ENCODE data around the gene NFRKB. TPM values are rescaled to one million over a fixed set of nuclear protein-coding genes. Genes with fewer than 3 reads are reported as not detected.
"Not testable (repeated sequence)": the region's sequence is repeated elsewhere in the genome, so short reads cannot be mapped to it uniquely, and the experiment has no call there.

NFRKB gene
- total RNA-seq, 4 donors from 2014 or later: 25.8 to 34.1 (median 28.4) TPM

GRCh38 chr11:129881570-129882170 lies 13.7 kb downstream of the NFRKB start:
- Histone ChIP-seq H3K4me3 (no peak overlapping the region), H3K36me3 (peaks cover 0 to 100% of the 10 kb centered on the region in 2 donors), H3K27ac (no peak overlapping the region), H3K4me1 (no peaks in the 10 kb centered on the region), H3K9me3 (no peaks in the 10 kb centered on the region), H3K27me3 (no peaks in the 10 kb centered on the region)
- no peak for ATAC-seq
- 50 to 67% methylated on average over 2 to 9 of the region's 9 CpGs for WGBS, 2 donors (ENCODE audit: low coverage in 1 of 2)
- TF ChIP-seq CTCF (IDR thresholded peaks at IDR 0.05) (peak in 1 of 4 experiments; percentile 19), POLR2AphosphoS5 (IDR thresholded peaks at IDR 0.05) (no peak), POLR2A (IDR thresholded peaks at IDR 0.05) (no peak), EP300 (IDR thresholded peaks at IDR 0.05) (no peak)

GRCh38 chr11:129880311-129880710 lies 15.1 kb downstream of the NFRKB start:
- ATAC-seq: no peak
- H3K4me1 ChIP-seq: no peaks in the 10 kb centered on the region
- peaks cover 0 to 100% of the 10 kb centered on the region in 2 donors for H3K36me3 ChIP-seq
- no peaks in the 10 kb centered on the region for H3K27me3 ChIP-seq
- no peak overlapping the region for H3K27ac ChIP-seq
- 87 to 89% methylated on average over 3 of the region's 3 CpGs for whole genome bisulfite sequencing, 2 donors (ENCODE audit: low coverage in 1 of 2)
- H3K4me3 ChIP-seq: no peak overlapping the region
- H3K9me3 ChIP-seq: no peaks in the 10 kb centered on the region
- TF ChIP-seq POLR2A (IDR thresholded peaks at IDR 0.05) (no peak), EP300 (IDR thresholded peaks at IDR 0.05) (no peak), POLR2AphosphoS5 (IDR thresholded peaks at IDR 0.05) (no peak), CTCF (IDR thresholded peaks at IDR 0.05) (no peak)

- ATAC-seq: no peak
- Histone ChIP-seq H3K9me3 (no peaks in the 10 kb centered on the region), H3K4me3 (no peak overlapping the region), H3K4me1 (no peaks in the 10 kb centered on the region), H3K27ac (no peak overlapping the region), H3K27me3 (no peaks in the 10 kb centered on the region), H3K36me3 (peaks cover 0 to 100% of the 10 kb centered on the region in 2 donors)
- 71 to 84% methylated on average over 7 of the region's 7 CpGs for WGBS, 2 donors (ENCODE audit: low coverage in 1 of 2)
- TF ChIP-seq EP300 (IDR thresholded peaks at IDR 0.05) (no peak), POLR2AphosphoS5 (IDR thresholded peaks at IDR 0.05) (no peak), POLR2A (IDR thresholded peaks at IDR 0.05) (no peak), CTCF (IDR thresholded peaks at IDR 0.05) (no peak)
Observed at GRCh38 chr11:129871914-129872313, 23.5 kb downstream of the NFRKB start.

GRCh38 chr11:129868626-129869025 lies 26.8 kb downstream of the NFRKB start:
- H3K27me3 ChIP-seq, H3K27ac ChIP-seq, H3K4me3 ChIP-seq, H3K4me1 ChIP-seq, ATAC-seq, H3K9me3 ChIP-seq: not testable (repeated sequence)
- H3K36me3 ChIP-seq: peaks cover 0 to 100% of the 10 kb centered on the region in 2 donors
- 80 to 95% methylated on average over 4 to 7 of the region's 16 CpGs for WGBS, 2 donors (ENCODE audit: low coverage in 1 of 2)

- peaks cover 0 to 11% (median 0%) of the 10 kb centered on the region in 3 donors for H3K4me1 ChIP-seq
- H3K27ac ChIP-seq: no peak overlapping the region
- 76 to 86% methylated on average over 3 of the region's 3 CpGs for WGBS, 2 donors (ENCODE audit: low coverage in 1 of 2)
- ATAC-seq: no peak
- no peaks in the 10 kb centered on the region for H3K9me3 ChIP-seq
- no peak for TF ChIP-seq CTCF (IDR thresholded peaks at IDR 0.05)
- no peak for TF ChIP-seq POLR2AphosphoS5 (IDR thresholded peaks at IDR 0.05)
- H3K36me3 ChIP-seq: peaks cover 0 to 89% of the 10 kb centered on the region in 2 donors
- H3K27me3 ChIP-seq: no peaks in the 10 kb centered on the region
- no peak overlapping the region for H3K4me3 ChIP-seq
Observed at GRCh38 chr11:129866311-129866710, 29.1 kb downstream of the NFRKB start.

All from gastroesophageal sphincter (tissue), 4 donors.